ENCODE data around the gene PCSK2. TPM values are rescaled to one million over a fixed set of nuclear protein-coding genes. Genes with fewer than 3 reads are reported as not detected.

The PCSK2 gene
- total RNA-seq, 1 experiment from 2014 or later, result 245 TPM

DNA sequence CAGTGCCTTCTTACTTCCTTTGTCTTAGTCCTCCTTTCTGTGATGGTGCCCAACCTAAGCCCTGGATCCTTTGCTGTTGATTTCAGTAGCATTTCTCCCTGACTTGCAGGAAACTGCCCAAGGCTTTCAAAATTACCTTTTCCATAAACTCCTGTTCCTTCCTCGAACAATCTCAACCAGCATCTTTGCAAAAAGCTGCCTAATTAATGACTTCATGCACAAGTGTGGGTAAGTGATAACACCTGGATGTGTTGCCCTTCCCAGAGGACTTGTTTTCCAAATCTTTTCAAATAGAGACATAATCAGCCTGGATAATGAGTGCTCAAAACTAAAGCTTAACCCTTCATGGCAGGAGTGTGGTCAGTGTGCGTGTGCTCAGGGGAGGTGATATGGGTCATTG lies 118.0 kb downstream of the PCSK2 start:
- intact Hi-C loops (cut with micrococcal nuclease; ENCODE audit: unreplicated experiment), result loop anchor here (2.0 kb wide), 1 partner anchor 62 kb away; no protein-coding TSS in a partner anchor
- DNase-seq (ENCODE audit: low spot score), result no peak
- BruUV-seq (replicated peaks), result no TSS peak
- no peaks in the 10 kb centered on the region for H3K9me3 ChIP-seq (ENCODE audit: low read depth, low read length, poor library complexity, severe bottlenecking)
- ChIA-PET CTCF (interaction anchor here (0.9 kb wide), 1 partner anchor 498 kb away, joined by 3 read pairs; no protein-coding TSS in a partner anchor), POLR2A (ENCODE audit: low non-redundant PET) (interaction anchor here (0.6 kb wide), 1 partner anchor 119 kb away, joined by 3 read pairs; no protein-coding TSS in a partner anchor)
- no peak overlapping the region for H3K4me3 ChIP-seq (ENCODE audit: low read depth, low read length, poor library complexity, severe bottlenecking)
- peaks cover 4% of the 10 kb centered on the region for H3K36me3 ChIP-seq (ENCODE audit: insufficient read depth, low read length, poor library complexity, severe bottlenecking)
- H3K4me1 ChIP-seq (ENCODE audit: insufficient read depth, low read length, poor library complexity, severe bottlenecking), result peaks cover 54% of the 10 kb centered on the region
- TF ChIP-seq EZH2 (IDR thresholded peaks at IDR 0.05; ENCODE audit: borderline replicate concordance, low read depth, low read length, poor library complexity, severe bottlenecking), result no peak
- TF ChIP-seq, protein P1, sequence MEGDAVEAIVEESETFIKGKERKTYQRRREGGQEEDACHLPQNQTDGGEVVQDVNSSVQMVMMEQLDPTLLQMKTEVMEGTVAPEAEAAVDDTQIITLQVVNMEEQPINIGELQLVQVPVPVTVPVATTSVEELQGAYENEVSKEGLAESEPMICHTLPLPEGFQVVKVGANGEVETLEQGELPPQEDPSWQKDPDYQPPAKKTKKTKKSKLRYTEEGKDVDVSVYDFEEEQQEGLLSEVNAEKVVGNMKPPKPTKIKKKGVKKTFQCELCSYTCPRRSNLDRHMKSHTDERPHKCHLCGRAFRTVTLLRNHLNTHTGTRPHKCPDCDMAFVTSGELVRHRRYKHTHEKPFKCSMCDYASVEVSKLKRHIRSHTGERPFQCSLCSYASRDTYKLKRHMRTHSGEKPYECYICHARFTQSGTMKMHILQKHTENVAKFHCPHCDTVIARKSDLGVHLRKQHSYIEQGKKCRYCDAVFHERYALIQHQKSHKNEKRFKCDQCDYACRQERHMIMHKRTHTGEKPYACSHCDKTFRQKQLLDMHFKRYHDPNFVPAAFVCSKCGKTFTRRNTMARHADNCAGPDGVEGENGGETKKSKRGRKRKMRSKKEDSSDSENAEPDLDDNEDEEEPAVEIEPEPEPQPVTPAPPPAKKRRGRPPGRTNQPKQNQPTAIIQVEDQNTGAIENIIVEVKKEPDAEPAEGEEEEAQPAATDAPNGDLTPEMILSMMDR (conservative IDR thresholded peaks at IDR 0.05; ENCODE audit: low read depth, low read length), result no peak
- H3K27ac ChIP-seq (ENCODE audit: low read depth, low read length, poor library complexity, severe bottlenecking), result peak overlapping the region; percentile 69
- no peaks in the 10 kb centered on the region for H3K27me3 ChIP-seq (replicated peaks; ENCODE audit: insufficient read depth, low read depth, low read length, poor library complexity)

DNA sequence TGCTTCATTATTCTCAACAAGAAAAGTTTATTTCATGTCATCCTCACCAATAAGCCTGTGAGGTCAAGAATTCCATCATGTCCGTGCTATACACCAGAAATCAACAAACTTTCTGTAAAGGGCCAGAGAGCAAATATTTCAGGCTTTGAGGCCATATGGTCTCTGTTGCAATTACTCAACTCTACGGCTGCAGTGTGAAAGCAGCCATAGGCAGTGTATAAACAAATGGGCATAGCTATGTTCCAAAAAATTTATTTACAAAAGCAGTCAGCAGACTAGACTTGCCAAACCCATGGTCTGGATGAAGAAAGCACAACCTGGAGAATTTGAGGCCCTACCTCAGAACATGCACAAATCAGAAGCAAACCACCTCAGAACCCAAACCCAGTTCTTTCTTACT lies 118.5 kb downstream of the PCSK2 start:
- no peak for DNase-seq (ENCODE audit: low spot score)
- BruUV-seq (replicated peaks), result no TSS peak
- no peaks in the 10 kb centered on the region for H3K9me3 ChIP-seq (ENCODE audit: low read depth, low read length, poor library complexity, severe bottlenecking)
- intact Hi-C loops (cut with micrococcal nuclease; ENCODE audit: unreplicated experiment), result loop anchor here (2.0 kb wide), 1 partner anchor 63 kb away; no protein-coding TSS in a partner anchor
- H3K27me3 ChIP-seq (replicated peaks; ENCODE audit: insufficient read depth, low read depth, low read length, poor library complexity), result no peaks in the 10 kb centered on the region
- H3K4me1 ChIP-seq (ENCODE audit: insufficient read depth, low read length, poor library complexity, severe bottlenecking), result peaks cover 51% of the 10 kb centered on the region
- H3K36me3 ChIP-seq (ENCODE audit: insufficient read depth, low read length, poor library complexity, severe bottlenecking), result peaks cover 4% of the 10 kb centered on the region
- ChIA-PET POLR2A (ENCODE audit: low non-redundant PET) (interaction anchor here (0.6 kb wide), 1 partner anchor 120 kb away, joined by 3 read pairs; no protein-coding TSS in a partner anchor), CTCF (interaction anchor here (0.9 kb wide), 1 partner anchor 499 kb away, joined by 3 read pairs; no protein-coding TSS in a partner anchor)
- H3K4me3 ChIP-seq (ENCODE audit: low read depth, low read length, poor library complexity, severe bottlenecking), result no peak overlapping the region
- no peak for TF ChIP-seq EZH2 (IDR thresholded peaks at IDR 0.05; ENCODE audit: borderline replicate concordance, low read depth, low read length, poor library complexity, severe bottlenecking)
- TF ChIP-seq, protein P1 (conservative IDR thresholded peaks at IDR 0.05; ENCODE audit: low read depth, low read length), result no peak
- H3K27ac ChIP-seq (ENCODE audit: low read depth, low read length, poor library complexity, severe bottlenecking), result no peak overlapping the region

DNA sequence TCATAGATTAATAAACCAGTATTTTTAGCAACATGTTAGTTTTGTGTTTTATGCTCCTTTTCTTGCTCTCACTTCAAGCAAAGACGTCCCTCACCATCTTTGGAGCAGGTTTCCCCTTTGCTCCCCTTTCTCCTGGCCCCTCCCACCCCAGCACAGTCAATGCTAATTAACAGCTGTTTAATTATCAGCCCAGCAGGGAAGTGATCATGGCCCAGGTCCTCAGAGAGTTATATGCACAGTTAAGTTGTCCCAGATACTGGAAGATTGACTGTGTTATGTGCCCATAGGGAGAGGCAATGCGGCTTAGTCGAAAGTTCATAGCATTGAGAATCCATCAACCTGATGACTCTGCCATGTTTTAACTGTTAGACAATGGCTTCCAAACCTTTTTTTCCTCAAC lies 123.5 kb downstream of the PCSK2 start:
- H3K27ac ChIP-seq (ENCODE audit: low read depth, low read length, poor library complexity, severe bottlenecking), result no peak overlapping the region
- H3K36me3 ChIP-seq (ENCODE audit: insufficient read depth, low read length, poor library complexity, severe bottlenecking), result peaks cover under 1% of the 10 kb centered on the region
- no peaks in the 10 kb centered on the region for H3K27me3 ChIP-seq (replicated peaks; ENCODE audit: insufficient read depth, low read depth, low read length, poor library complexity)
- no peak overlapping the region for H3K4me3 ChIP-seq (ENCODE audit: low read depth, low read length, poor library complexity, severe bottlenecking)
- DNase-seq (ENCODE audit: low spot score), result no peak
- CTCF ChIA-PET, result no interaction called here
- BruUV-seq (replicated peaks), result no TSS peak
- no peaks in the 10 kb centered on the region for H3K9me3 ChIP-seq (ENCODE audit: low read depth, low read length, poor library complexity, severe bottlenecking)
- peaks cover 6% of the 10 kb centered on the region for H3K4me1 ChIP-seq (ENCODE audit: insufficient read depth, low read length, poor library complexity, severe bottlenecking)
- POLR2A ChIA-PET (ENCODE audit: low non-redundant PET), result no interaction called here
- intact Hi-C loops (cut with micrococcal nuclease; ENCODE audit: unreplicated experiment), result no loop called here
- TF ChIP-seq, protein P1 (conservative IDR thresholded peaks at IDR 0.05; ENCODE audit: low read depth, low read length), result no peak
- no peak for TF ChIP-seq EZH2 (IDR thresholded peaks at IDR 0.05; ENCODE audit: borderline replicate concordance, low read depth, low read length, poor library complexity, severe bottlenecking)

All from A673 (cell line).